GM20000 (cell line): ENCODE data around the gene CPPED1.

Source experiments
- DNase-seq: peaks from one replicate; pipeline ENCODE4 v3.0.0; 2012; ENCODE audit warnings: low spot score
- TF ChIP-seq, protein P1 (sequence below): IDR thresholded peaks from 2 replicates; pipeline ENCODE4 v1.5.1; 2012; ENCODE audit warnings: mild to moderate bottlenecking, control low read depth; ENCODE audit errors: extremely low read depth, missing control alignments

The CPPED1 gene

DNA sequence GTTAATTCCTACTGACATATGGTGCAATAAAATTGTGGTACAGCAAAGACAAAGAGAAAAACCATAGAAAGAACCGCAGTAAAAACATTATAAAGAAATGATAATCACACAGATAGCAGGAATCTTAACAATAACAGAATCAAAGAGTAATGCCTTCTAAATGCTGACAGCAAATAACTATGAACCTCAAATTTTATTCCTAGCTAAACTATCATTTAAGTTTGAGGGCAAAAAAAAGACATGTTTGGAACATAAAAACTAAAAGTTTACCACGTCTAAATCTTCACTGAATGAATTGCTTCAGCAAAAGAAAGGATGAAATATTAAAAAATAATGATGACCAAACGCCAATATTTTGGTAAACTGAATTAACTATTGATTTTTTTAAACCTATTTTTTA, 135.8 kb downstream of the CPPED1 start:
- DNase-seq, result no peak
- TF ChIP-seq, protein P1, sequence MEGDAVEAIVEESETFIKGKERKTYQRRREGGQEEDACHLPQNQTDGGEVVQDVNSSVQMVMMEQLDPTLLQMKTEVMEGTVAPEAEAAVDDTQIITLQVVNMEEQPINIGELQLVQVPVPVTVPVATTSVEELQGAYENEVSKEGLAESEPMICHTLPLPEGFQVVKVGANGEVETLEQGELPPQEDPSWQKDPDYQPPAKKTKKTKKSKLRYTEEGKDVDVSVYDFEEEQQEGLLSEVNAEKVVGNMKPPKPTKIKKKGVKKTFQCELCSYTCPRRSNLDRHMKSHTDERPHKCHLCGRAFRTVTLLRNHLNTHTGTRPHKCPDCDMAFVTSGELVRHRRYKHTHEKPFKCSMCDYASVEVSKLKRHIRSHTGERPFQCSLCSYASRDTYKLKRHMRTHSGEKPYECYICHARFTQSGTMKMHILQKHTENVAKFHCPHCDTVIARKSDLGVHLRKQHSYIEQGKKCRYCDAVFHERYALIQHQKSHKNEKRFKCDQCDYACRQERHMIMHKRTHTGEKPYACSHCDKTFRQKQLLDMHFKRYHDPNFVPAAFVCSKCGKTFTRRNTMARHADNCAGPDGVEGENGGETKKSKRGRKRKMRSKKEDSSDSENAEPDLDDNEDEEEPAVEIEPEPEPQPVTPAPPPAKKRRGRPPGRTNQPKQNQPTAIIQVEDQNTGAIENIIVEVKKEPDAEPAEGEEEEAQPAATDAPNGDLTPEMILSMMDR, result no peak

DNA sequence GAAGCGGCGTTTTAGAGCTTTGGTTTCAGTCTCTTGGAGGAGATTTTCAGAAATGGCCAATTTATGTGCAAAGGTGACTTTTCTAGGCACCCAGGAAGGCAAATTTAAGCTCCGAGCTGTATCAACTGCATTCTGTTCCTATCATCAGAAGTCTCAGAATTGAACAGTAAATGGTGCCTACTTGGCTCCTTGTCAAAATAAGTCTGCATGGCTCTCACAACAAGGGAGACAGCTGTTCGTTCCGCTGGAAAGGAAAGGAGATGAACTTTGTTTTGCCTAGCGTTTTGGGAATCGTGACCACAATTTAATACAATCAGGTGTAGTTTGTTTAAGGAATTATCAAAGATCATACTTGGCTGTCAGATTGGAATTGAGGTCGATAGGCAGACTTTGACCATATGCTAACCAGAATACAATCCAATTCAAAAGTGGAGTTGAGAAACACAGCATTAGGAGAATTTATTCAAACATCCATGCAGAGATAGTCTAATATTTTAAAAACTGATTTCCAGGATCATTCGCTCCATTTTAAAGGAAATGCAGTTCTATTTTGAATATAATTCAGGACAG, 139.4 kb downstream of the CPPED1 start:
- no peak for DNase-seq
- TF ChIP-seq, protein P1, result no peak

DNA sequence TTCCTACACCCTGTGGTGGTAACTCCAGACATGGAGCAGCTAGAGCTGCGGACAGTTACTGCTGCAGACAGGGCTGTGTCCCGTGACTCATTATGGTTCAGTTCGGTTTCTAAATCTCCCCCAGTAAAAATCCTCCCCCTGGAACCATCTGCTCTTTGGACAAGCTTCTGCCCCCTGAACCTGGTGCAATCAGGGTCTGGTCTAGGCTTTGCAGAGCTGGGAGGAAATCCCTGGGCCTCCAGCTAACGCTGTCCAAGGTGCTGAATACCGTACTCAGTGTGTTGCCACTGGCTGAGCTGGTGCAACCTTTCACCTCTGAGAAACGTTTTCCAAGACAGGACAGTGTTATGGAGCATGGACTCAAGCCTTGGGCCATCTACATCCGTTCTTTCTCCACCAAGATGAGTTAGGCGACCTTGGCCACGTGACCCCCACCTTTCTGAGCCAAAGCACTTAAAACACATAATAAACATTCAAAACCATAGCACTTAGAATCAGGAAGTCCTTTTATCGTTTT, 142.0 kb downstream of the CPPED1 start:
- DNase-seq, result no peak
- TF ChIP-seq, protein P1, result no peak

DNA sequence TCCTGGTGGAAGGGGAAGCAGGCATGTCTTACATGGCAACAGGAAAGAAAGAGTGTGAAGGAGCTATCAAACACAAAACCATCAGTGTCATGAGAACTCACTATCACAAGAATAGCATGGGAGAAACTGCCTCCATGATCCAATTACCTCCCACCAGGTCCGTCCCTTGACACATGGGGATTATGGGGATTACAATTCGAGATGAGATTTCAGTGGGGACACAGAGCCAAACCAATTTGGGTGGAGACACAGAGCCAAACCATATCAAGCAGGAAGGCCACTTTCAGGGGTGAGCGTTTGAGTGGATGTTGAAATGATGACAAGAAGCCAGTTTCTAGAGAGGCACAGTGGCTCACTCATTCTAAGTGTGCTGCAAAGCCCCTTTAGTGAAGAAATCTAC, 143.8 kb downstream of the CPPED1 start:
- no peak for DNase-seq
- TF ChIP-seq, protein P1, result no peak

DNA sequence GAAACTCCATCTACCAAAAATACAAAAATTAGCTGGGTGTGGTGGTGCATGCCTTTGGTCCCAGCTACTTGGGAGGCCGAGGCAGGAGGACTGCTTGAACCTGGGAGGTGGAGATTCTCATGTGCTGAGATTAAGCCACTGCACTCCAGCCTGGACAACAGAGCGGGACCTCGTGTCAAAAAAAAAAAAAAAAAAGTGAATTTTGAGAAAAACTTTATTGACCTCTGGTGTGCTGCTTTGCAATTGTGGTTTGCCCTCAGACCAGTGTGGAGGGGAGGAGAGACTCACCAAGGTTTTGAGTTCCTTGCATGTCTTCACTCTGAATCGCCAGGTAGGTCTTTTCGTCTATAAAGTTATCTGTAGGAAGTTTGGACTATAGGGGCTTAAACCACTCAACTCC, 145.2 kb downstream of the CPPED1 start:
- no peak for DNase-seq
- TF ChIP-seq, protein P1, result no peak

DNA sequence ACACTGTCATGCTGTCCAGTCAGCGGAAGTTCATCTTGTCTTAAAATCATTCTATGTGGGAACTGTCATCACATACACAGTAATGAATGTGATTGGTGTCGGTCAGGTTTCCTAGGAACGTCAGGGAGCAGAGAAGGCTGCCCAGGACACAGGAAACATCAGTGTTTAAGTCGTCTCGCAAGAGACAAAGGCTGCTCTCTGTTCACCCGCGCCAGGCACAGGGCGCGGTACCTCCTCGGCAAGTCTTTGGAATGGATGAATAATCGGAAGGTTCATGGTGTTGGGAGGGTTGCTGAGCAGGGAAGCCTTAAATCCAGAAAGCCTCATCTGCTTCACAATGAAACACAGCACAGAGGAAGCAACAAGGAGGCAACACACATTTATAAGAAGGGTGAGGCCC, 148.2 kb downstream of the CPPED1 start:
- TF ChIP-seq, protein P1, result no peak
- no peak for DNase-seq

DNA sequence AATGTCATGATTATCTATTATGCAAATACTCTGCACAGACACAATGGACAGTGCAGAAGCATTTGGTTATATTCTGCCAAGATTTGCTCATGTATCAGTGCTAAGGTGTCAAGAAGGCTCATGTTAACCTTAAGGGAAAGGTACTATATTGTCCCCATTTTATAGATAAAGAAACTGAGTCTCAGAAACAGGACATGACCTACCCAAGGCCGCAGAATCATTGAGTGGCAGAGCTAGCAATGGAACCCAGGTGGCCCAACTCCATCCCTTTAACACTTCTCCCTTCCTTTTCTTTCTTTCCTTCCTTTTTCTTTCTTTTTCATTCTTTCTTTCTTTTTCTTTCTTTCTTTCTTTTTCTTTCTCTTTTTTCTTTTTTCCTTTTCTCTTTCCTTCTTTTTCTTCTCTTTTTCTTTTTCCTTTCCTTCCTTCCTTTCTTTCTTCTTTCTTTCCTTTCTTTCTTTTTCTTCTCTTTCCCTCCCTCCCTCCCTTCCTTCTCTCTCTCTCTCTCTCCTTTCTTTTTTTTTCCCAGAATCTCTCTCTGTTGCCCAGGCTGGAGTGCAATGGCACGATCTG, 149.8 kb downstream of the CPPED1 start:
- TF ChIP-seq, protein P1, result no peak
- DNase-seq, result no peak
